GM23248 (cell line): ENCODE results near the gene KIF18B.

Experiments
- EZH2 ChIP-seq: fragments of 200-600 bp; sonication (generic); IDR thresholded peaks from 2 replicates; pipeline ENCODE4 v1.6.1; 2018; ENCODE audit warnings: antibody characterized with exemption, mild to moderate bottlenecking; ENCODE audit not compliant: insufficient read depth, poor library complexity, severe bottlenecking
- EZH2phosphoT487 ChIP-seq: fragments of 200-600 bp; sonication (generic); IDR thresholded peaks from 2 replicates; pipeline ENCODE4 v1.6.1; 2018; ENCODE audit warnings: antibody characterized with exemption, moderate library complexity, mild to moderate bottlenecking, low read depth; ENCODE audit not compliant: insufficient read depth

DNA sequence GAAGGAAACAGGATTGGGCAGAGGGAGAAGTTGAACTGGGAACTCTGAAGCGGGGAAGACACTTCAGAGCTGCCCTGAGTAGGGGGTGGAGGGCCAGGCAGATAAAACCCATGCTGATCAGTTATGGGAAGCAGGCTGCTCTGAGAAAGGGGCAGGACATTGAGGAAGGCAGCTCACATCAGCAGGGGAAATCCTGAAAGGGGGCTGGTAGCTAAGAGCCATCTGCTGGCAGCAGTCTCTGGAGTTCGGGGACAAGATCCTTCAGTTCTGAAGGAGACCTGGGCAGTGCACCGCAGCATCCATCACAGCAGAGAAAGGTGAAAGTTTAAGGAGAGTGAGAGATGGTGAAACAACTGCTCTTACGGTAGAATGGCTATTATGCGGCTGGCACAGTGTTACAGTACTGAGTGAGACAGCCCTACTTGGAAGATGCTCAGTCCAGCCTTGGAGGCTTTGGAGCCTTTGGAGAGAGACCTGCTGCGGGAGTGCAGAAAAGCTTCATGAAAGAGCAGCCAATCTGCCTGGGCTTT is 5.4 kb upstream of the KIF18B start:
- TF ChIP-seq EZH2phosphoT487: no peak
- no peak for TF ChIP-seq EZH2
